CD4-positive, alpha-beta T cell treated with Interleukin-4 for 1 hour (primary cell): ENCODE measurements around the gene PFDN4.
"Not testable (repeated sequence)": the region's sequence is repeated elsewhere in the genome, so short reads cannot be mapped to it uniquely, and the experiment has no call there.

Experiments
- DNase-seq, 2 donors: peaks; one replicate each; pipeline ENCODE4 v3.0.0-alpha.2; 2020 to 2022

The PFDN4 gene

GRCh38 chr20:54228841-54229240, 21.0 kb downstream of the PFDN4 start:
- DNase-seq: no peak

- no peak for DNase-seq
Measured at GRCh38 chr20:54229566-54230160, 21.8 kb downstream of the PFDN4 start.

GRCh38 chr20:54231036-54231435, 23.1 kb downstream of the PFDN4 start:
- no peak for DNase-seq

GRCh38 chr20:54234991-54235390, 27.1 kb downstream of the PFDN4 start:
- DNase-seq: no peak

DNA sequence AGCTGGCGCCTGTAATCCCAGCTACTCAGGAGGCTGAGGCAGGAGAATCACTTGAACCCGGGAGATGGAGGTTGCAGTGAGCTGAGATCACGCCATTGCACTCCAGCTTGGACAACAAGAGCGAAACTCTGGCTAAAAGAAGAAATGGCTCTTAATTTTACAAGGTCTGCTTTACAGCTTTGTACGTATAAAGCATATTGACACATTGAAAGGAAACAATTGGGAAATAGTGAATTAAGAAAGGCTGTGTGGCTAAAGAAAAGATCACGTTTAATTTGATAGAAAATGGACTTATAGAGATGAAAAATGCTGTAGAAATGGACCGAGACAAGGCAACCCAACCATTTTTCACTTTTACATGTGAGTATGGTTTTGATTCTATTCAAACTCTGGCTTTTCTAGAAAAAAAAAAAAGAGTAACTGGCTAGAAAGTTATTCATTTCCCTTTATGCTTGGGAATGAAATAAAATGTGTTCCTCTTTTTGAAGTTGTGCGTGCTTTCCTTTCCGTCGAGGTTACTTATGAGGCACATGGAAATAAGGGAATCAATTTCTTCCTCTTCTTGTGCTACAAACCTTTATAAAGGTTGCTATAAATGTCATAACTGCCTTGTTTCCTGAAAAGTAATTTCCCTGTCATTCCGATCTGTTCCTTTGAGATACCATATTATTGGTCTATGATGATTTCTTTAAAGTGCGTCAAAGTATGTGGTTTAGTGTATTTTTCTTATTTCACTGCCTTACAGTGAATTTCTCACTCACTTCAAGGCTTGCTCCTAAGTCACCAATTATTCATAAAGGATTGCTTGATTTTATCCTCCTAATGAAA, 29.4 kb downstream of the PFDN4 start:
- no peak for DNase-seq

GRCh38 chr20:54244113-54244512, 36.2 kb downstream of the PFDN4 start:
- DNase-seq: no peak

GRCh38 chr20:54248705-54249104, 40.8 kb downstream of the PFDN4 start:
- DNase-seq: not testable (repeated sequence)

- DNase-seq: no peak
Measured at GRCh38 chr20:54250691-54251090, 42.8 kb downstream of the PFDN4 start.

GRCh38 chr20:54251096-54251495, 43.2 kb downstream of the PFDN4 start:
- no peak for DNase-seq

- DNase-seq: no peak
Measured at GRCh38 chr20:54254596-54254995, 46.7 kb downstream of the PFDN4 start.

DNA sequence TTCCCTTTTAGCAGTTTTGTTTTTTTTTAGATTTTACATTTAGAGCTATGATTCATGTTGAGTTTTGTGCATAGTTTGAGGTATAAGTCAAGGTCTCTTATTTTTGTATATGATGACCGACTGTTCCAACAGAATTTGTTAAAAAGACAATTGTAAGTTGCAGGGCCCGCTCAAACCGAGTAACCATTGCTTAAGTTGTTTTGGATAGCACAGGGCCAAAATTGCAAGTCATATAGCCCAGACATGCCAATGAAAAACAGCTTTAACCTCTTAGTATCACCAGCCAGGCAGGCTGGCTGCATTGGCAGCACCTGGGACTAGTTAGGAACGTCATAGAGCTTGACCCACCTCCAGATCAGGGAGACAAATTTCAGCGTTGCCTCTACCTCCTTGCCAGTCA, 47.3 kb downstream of the PFDN4 start:
- DNase-seq: no peak

- DNase-seq: no peak
Measured at GRCh38 chr20:54256202-54256601, 48.3 kb downstream of the PFDN4 start.

- DNase-seq: no peak
Measured at GRCh38 chr20:54257071-54257816, 49.4 kb downstream of the PFDN4 start.

DNA sequence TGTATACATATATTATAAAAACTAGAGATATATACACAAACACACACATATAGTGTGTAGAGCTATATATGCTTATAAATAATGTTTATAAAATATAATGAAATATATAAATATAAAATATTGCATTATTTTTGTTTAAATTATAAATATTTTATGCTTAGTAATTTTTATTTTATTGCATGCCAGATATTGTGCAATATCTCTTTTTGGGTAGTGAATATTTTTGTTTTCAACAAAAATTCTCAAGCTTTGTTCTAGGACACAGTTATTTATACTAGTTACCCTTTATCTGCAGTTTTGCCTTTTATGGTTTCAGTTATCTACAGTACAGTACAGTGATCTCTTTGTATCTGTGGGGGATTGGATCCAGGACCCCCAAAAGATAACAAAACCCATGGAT, 52.2 kb downstream of the PFDN4 start:
- no peak for DNase-seq

GRCh38 chr20:54262671-54263070, 54.8 kb downstream of the PFDN4 start:
- no peak for DNase-seq

DNA sequence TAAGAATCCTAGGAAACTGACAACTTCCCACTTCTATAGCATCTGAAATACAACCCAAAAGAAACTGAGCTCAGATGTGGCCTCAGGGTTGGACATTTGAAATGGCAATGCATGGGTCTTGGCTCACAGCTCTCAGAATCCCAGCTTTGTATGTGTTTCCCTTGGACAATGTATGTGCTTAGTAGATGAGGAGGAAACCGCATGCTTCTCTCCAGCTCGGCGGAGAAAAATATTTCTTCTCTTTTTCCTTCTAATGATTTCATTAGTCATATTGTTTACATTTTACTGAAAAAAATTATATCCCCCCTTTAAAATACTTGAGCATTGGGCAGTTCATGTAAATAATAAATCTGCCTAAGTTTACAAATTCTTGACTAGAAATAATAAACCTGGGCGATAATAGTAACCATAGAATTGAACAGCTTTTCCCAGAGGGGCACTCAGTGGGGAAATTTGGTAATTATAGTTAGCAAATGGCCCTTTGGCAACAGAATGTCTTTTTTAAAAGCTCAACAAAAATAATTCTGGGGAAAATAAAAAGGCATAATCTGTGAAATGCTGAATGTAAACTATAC, 55.3 kb downstream of the PFDN4 start:
- DNase-seq: no peak

DNA sequence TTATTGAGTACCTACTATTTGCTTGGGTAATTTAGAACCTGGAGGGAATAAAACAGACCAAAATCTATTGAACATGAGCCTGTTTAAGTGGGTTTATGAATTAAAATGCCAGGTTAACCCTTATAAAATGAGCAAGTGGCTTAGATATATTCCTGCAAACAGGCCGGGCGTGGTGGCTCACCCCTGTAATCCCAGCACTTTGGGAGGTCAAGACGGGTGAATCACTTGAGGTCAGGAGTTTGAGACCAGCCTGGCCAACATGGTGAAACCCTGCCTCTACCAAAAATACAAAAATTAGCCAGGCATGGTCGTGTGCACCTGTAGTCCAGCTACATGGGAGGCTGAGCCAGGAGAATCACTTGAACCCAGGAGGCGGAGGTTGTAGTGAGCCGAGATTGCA, 57.9 kb downstream of the PFDN4 start:
- not testable (repeated sequence) for DNase-seq

DNA sequence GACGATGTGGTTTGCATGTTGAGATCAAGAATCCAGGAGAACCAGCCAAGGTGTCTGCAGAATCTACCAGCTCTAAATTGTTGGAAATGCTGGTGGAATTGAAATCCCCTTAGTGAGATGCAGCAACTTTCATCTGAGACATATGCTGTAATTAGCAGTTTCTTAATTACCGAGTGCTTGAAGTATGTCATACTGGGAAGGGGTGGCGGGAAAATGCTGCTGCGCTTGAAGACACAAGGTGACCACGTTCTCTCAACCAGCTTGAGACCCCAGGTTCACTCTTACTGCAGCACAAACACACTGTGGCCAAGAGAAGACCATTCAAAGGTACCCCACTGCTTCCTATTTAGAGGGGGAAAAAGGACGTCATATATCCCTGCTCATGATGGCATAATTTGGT, 59.0 kb downstream of the PFDN4 start:
- no peak for DNase-seq

- no peak for DNase-seq
Measured at GRCh38 chr20:54267483-54268003, 59.7 kb downstream of the PFDN4 start.

GRCh38 chr20:54268941-54269340, 61.1 kb downstream of the PFDN4 start:
- DNase-seq: no peak
